Cardiac muscle cell (in vitro differentiated cells and primary cell): ENCODE data around the gene JAKMIP1. TPM values are rescaled to one million over a fixed set of nuclear protein-coding genes. Genes with fewer than 3 reads are reported as not detected.

ENCODE experiments used
- DNase-seq, 2 donors: peaks; one replicate each; pipeline versions ENCODE4 v3.0.0 to v3.0.0-alpha.2; 2010 to 2017; ENCODE audit warnings: low read depth in 1 of 2, low spot score in 1 of 2
- H3K27ac ChIP-seq: fragments of 200-600 bp; sonication (generic); 2 replicates; pipeline ENCODE4 v1.5.1; 2016
- H3K27me3 ChIP-seq: fragments of 200-600 bp; sonication (generic); 2 replicates; pipeline ENCODE4 v1.6.0; 2016; ENCODE audit warnings: control low read depth
- H3K36me3 ChIP-seq: fragments of 200-600 bp; sonication (generic); 2 replicates; pipeline ENCODE4 v1.5.1; 2016; ENCODE audit warnings: control low read depth
- H3K4me1 ChIP-seq: fragments of 200-600 bp; sonication (generic); 2 replicates; pipeline ENCODE4 v1.8.1; 2017; ENCODE audit warnings: low read depth, mild to moderate bottlenecking, mixed run types
- H3K4me3 ChIP-seq: fragments of 200-600 bp; sonication (generic); 2 replicates; pipeline ENCODE4 v1.5.1; 2016; ENCODE audit warnings: mild to moderate bottlenecking
- H3K9me3 ChIP-seq: fragments of 200-600 bp; sonication (generic); 2 replicates; pipeline ENCODE4 v1.5.1; 2017; ENCODE audit warnings: low read depth, mild to moderate bottlenecking, control low read depth
- polyA plus RNA-seq: library from polyadenylated mRNA; unstranded; fragments of >200 nt; fragmentation: Nextera tagmentation; extraction: Ambion mirVana; gene quantifications from 2 replicates; pipeline ENCODE4 v1.2.1, GENCODE V29; 2016
- total RNA-seq: library from RNA; depleted of rRNA; stranded (reverse); fragments of >200 nt; gene quantifications from 2 replicates; pipeline ENCODE4 v1.2.3, GENCODE V29; 2016
- TF ChIP-seq, protein P1 (sequence below): IDR thresholded peaks from 2 replicates; pipeline ENCODE4 v1.5.1; 2012; ENCODE audit warnings: low read depth, mild to moderate bottlenecking, low read length

JAKMIP1 gene
- total and polyA plus RNA-seq, 2 experiments from 2014 or later, result 0.68 to 1.2 TPM

DNA sequence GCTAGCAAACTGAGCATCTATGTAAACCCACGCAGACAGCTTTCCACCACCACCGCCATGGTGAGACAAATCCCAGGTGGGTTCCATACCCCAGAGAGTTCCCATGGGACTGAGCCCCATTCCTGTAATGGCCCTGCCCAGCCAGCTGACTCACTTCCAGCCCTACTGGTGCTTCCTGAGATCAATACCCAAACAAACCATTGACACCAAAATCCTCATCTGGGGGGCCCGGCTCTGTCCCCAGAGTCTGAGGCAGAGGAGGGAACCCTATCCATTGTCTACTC, 30.1 kb upstream of the JAKMIP1 start:
- no peaks in the 10 kb centered on the region for H3K4me1 ChIP-seq
- no peaks in the 10 kb centered on the region for H3K9me3 ChIP-seq
- TF ChIP-seq, protein P1, sequence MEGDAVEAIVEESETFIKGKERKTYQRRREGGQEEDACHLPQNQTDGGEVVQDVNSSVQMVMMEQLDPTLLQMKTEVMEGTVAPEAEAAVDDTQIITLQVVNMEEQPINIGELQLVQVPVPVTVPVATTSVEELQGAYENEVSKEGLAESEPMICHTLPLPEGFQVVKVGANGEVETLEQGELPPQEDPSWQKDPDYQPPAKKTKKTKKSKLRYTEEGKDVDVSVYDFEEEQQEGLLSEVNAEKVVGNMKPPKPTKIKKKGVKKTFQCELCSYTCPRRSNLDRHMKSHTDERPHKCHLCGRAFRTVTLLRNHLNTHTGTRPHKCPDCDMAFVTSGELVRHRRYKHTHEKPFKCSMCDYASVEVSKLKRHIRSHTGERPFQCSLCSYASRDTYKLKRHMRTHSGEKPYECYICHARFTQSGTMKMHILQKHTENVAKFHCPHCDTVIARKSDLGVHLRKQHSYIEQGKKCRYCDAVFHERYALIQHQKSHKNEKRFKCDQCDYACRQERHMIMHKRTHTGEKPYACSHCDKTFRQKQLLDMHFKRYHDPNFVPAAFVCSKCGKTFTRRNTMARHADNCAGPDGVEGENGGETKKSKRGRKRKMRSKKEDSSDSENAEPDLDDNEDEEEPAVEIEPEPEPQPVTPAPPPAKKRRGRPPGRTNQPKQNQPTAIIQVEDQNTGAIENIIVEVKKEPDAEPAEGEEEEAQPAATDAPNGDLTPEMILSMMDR, result no peak
- no peak overlapping the region for H3K27ac ChIP-seq
- no peak overlapping the region for H3K4me3 ChIP-seq
- H3K27me3 ChIP-seq, result no peaks in the 10 kb centered on the region
- DNase-seq, result no peak
- H3K36me3 ChIP-seq, result no peaks in the 10 kb centered on the region

GRCh38 chr4:6229671-6230501, 29.5 kb upstream of the JAKMIP1 start:
- H3K4me1 ChIP-seq, result no peaks in the 10 kb centered on the region
- no peaks in the 10 kb centered on the region for H3K36me3 ChIP-seq
- no peak for DNase-seq
- no peak overlapping the region for H3K27ac ChIP-seq
- no peaks in the 10 kb centered on the region for H3K27me3 ChIP-seq
- H3K4me3 ChIP-seq, result no peak overlapping the region
- H3K9me3 ChIP-seq, result no peaks in the 10 kb centered on the region
- TF ChIP-seq, protein P1, result no peak

DNA sequence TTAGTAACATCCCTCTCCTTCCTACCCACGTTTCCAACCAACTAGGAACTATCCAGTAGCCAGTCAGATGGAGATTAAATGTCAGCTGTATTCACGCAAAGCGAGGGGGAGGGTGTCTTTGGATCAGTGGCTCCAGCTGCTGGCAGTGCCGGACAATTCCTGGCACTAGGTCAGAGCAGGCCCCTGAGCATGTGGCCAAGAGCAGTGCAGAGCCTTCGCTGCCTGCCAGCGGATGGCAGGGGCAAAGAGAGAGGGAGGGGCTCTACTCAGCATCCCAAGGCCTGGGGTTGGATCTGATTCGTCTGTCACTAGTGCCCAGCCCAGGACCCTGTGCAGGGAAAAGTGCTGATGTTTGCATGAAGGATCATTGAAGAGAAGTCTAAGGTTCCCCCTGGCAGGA, 28.7 kb upstream of the JAKMIP1 start:
- Histone ChIP-seq H3K27me3 (no peaks in the 10 kb centered on the region), H3K27ac (no peak overlapping the region), H3K9me3 (no peaks in the 10 kb centered on the region), H3K36me3 (no peaks in the 10 kb centered on the region), H3K4me3 (no peak overlapping the region), H3K4me1 (no peaks in the 10 kb centered on the region)
- TF ChIP-seq, protein P1, result no peak
- DNase-seq, result no peak

DNA sequence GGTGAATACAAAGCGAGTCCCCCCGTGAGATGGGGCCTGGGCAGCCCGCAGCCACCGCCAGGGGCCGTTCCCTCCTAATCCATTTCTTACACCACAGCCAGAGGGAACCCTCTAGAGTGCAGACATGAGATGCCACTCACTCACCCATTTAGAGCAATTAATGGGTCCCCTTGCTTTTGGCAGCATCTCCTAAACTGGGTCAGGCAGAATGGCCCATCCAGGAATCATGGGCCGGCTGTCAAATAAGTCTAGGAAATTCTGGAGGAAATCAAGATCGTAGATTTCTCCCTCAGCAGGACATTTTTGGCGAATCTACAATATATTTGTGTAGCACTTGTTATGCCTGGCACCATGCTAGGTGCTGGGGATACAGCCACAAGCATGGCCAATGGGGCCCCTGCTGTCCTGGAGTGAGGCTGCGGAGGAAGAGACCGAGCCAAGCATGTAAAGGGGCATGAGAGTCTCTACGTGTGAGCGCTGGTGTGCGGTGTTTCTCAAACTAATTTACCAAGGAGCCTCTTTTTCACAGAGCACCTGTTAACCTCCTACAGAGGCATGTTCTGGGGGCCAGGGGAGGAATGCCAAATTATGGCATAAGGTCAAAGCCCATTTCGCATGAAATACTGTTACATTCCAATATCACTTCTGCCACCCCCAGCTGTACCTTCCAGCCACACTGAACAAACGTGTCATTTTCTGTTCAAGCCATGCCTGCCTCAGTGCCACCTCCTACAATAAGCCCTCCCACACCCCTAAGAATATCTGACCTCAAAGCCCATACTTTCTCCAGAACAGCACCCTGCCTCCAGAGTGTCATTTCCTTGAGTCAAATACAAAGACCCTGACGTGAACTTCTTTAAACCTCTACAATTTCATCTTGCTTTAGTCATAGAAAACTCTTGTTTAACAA, 28.1 kb upstream of the JAKMIP1 start:
- H3K27me3 ChIP-seq, result no peaks in the 10 kb centered on the region
- DNase-seq, result no peak
- TF ChIP-seq, protein P1, result no peak
- H3K4me1 ChIP-seq, result no peaks in the 10 kb centered on the region
- no peak overlapping the region for H3K27ac ChIP-seq
- H3K4me3 ChIP-seq, result no peak overlapping the region
- no peaks in the 10 kb centered on the region for H3K36me3 ChIP-seq
- no peaks in the 10 kb centered on the region for H3K9me3 ChIP-seq

DNA sequence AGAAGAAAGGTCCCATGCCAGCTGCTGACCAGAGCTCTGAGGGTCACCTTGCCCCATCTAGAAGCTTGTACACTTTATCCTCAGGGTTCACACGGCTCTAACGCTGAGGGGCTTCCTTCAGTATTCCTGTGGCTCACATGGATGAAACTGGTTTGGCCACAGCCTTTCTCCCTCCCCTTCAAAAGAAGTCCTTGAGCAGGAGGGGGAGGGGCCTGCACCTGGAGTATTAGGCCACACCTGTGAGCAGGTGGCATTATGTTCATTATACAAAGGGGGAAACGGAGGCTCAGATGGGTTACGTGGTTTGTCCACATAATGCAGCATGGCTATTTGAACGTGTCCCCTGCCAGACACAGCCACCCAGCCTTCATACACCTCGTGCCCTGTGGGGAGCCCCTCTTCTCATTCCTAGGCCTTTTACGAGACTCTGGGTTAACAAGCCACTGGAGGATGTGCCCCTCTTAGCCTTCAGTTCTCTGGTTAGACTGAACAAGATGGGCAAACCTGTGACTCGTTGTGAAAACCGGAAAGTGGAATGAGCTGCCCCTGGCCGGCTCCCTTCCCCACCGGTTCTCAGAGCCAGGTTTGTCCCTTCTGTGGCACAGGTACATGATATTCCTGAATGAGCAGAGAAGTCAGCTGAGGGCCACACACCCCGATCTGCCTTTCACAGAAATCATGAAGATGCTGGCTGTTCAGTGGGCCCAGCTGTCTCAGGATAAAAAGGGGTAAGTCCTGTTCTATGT, 27.2 kb upstream of the JAKMIP1 start:
- TF ChIP-seq, protein P1, result no peak
- DNase-seq, result no peak
- no peaks in the 10 kb centered on the region for H3K36me3 ChIP-seq

More for the DNA sequence above, 27.2 kb upstream of the JAKMIP1 start:
- H3K4me1 ChIP-seq, result no peaks in the 10 kb centered on the region
- no peaks in the 10 kb centered on the region for H3K27me3 ChIP-seq
- no peaks in the 10 kb centered on the region for H3K9me3 ChIP-seq
- H3K27ac ChIP-seq, result no peak overlapping the region
- no peak overlapping the region for H3K4me3 ChIP-seq
